ENCODE data around the gene MYLK. TPM values are rescaled to one million over a fixed set of nuclear protein-coding genes. Genes with fewer than 3 reads are reported as not detected.
A peak's percentile ranks its signal among the peaks of the same experiment; 100 is the strongest.
"Not testable (repeated sequence)": the region's sequence is repeated elsewhere in the genome, so short reads cannot be mapped to it uniquely, and the experiment has no call there.

Gene MYLK
- total RNA-seq, 1 donor from 2014 or later = 20.1 TPM

DNA sequence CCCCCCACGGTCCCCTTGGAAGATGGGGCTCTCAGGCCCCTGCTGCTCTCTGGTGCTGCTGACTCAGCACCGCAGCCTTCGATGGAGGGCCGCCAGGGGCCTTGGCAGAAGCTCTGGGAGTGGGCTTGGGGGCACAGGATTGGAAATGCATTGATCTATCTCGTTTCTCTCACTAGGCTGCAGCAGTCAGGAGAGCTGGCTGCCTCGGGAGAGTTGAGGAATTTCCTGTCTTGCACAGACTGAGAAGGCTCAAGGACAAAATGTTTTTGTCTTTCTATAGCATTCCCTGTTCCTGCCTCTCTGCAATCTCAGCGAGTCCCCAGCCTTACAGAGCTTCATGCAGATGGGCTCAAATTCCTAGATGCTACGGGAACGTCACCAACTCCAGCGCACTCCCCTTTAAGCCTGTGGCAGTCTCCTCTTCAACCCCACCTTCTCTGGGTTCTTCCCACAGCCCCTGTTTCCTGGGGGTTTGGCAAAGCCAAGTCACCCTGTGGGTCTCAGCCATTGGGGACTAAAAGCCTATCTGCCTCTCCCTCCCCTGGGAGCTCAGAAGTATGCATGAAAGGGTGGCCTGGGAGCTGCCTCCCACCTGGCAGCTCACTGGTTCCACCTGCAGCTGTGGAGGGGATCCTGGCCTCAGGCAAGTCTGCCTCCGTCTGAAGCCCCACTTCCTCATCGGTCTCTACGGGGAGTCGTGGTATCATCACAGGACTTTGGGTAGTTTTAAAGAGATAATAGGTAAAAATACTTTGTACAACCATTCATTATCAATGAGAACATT lies 171.9 kb downstream of the MYLK start:
- DNase-seq (ENCODE audit: low read depth, low spot score) = no peak
- no peaks in the 10 kb centered on the region for H3K27me3 Mint-ChIP-seq (ENCODE audit: low read depth)
- peak overlapping the region; percentile 6 for H3K27ac Mint-ChIP-seq (ENCODE audit: unreplicated experiment)
- no peaks in the 10 kb centered on the region for H3K9me3 Mint-ChIP-seq
- H3K4me3 Mint-ChIP-seq = no peak overlapping the region
- TF ChIP-seq, protein P1, sequence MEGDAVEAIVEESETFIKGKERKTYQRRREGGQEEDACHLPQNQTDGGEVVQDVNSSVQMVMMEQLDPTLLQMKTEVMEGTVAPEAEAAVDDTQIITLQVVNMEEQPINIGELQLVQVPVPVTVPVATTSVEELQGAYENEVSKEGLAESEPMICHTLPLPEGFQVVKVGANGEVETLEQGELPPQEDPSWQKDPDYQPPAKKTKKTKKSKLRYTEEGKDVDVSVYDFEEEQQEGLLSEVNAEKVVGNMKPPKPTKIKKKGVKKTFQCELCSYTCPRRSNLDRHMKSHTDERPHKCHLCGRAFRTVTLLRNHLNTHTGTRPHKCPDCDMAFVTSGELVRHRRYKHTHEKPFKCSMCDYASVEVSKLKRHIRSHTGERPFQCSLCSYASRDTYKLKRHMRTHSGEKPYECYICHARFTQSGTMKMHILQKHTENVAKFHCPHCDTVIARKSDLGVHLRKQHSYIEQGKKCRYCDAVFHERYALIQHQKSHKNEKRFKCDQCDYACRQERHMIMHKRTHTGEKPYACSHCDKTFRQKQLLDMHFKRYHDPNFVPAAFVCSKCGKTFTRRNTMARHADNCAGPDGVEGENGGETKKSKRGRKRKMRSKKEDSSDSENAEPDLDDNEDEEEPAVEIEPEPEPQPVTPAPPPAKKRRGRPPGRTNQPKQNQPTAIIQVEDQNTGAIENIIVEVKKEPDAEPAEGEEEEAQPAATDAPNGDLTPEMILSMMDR (conservative IDR thresholded peaks at IDR 0.05) = no peak
- peaks cover 25% of the 10 kb centered on the region for H3K4me1 Mint-ChIP-seq
- H3K36me3 Mint-ChIP-seq (ENCODE audit: low read depth) = no peaks in the 10 kb centered on the region

DNA sequence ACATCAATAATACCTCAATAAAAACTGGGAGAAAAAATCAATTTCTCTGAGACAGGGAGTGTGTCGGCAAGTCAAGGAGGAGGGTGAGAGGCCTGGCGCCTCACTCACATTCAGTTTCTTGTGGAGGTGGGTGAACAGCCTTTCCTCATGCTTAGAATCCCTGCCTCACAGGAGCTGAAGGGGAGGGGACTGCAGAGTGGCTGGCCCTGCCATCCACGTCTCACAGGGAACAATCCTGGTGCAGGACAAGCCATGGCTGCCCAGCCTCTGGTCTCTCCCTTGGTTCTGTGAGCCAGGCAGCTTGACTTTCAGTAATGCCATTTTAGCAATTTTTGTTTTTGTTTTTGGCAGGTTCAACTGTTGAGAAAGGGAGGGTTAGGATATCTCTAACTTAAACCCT lies 172.8 kb downstream of the MYLK start:
- no peak overlapping the region for H3K27ac Mint-ChIP-seq (ENCODE audit: unreplicated experiment)
- H3K9me3 Mint-ChIP-seq = no peaks in the 10 kb centered on the region

GRCh38 chr3:123708531-123708930 lies 175.6 kb downstream of the MYLK start:
- Mint-ChIP-seq H3K4me1 (peaks cover 21% of the 10 kb centered on the region), H3K27ac (ENCODE audit: unreplicated experiment) (no peak overlapping the region), H3K9me3 (no peaks in the 10 kb centered on the region), H3K36me3 (ENCODE audit: low read depth) (no peaks in the 10 kb centered on the region), H3K4me3 (no peak overlapping the region), H3K27me3 (ENCODE audit: low read depth) (no peaks in the 10 kb centered on the region)
- TF ChIP-seq, protein P1 (conservative IDR thresholded peaks at IDR 0.05) = no peak
- DNase-seq (ENCODE audit: low read depth, low spot score) = no peak

More for the DNA sequence above, 172.8 kb downstream of the MYLK start:
- TF ChIP-seq, protein P1 (conservative IDR thresholded peaks at IDR 0.05) = no peak
- H3K27me3 Mint-ChIP-seq (ENCODE audit: low read depth) = no peaks in the 10 kb centered on the region
- H3K4me1 Mint-ChIP-seq = peaks cover 25% of the 10 kb centered on the region
- no peaks in the 10 kb centered on the region for H3K36me3 Mint-ChIP-seq (ENCODE audit: low read depth)
- no peak for DNase-seq (ENCODE audit: low read depth, low spot score)
- H3K4me3 Mint-ChIP-seq = no peak overlapping the region

DNA sequence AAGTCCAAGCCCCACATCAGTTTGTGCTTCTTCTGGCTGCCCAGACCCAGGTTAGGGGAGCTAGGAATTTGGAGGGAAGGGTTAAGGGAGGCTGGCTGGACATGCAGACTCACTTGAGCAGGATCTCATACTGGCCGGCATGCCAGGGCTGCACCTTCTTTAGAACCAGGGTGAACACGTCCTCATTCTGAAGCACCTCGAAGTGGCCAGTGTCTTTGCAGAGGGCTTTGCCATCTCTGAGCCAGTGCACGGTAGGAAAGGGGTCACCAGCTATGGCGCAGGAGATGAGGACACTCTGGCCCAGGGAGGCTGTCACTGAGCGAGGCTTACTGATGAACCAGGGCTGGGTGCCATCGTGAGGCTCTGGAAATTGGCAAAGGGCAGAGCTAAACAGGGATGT lies 176.5 kb downstream of the MYLK start:
- H3K36me3 Mint-ChIP-seq (ENCODE audit: low read depth) = not testable (repeated sequence)

GRCh38 chr3:123706871-123707270 lies 177.3 kb downstream of the MYLK start:
- Mint-ChIP-seq H3K27ac (ENCODE audit: unreplicated experiment) (no peak overlapping the region), H3K4me1 (peaks cover 12% of the 10 kb centered on the region), H3K4me3 (no peak overlapping the region), H3K9me3 (no peaks in the 10 kb centered on the region), H3K36me3 (ENCODE audit: low read depth) (no peaks in the 10 kb centered on the region), H3K27me3 (ENCODE audit: low read depth) (no peaks in the 10 kb centered on the region)
- TF ChIP-seq, protein P1 (conservative IDR thresholded peaks at IDR 0.05) = no peak
- no peak for DNase-seq (ENCODE audit: low read depth, low spot score)

More for the DNA sequence above, 176.5 kb downstream of the MYLK start:
- not testable (repeated sequence) for H3K4me3 Mint-ChIP-seq; H3K9me3 Mint-ChIP-seq; H3K27me3 Mint-ChIP-seq (ENCODE audit: low read depth); H3K27ac Mint-ChIP-seq (ENCODE audit: unreplicated experiment); DNase-seq (ENCODE audit: low read depth, low spot score)
- H3K4me1 Mint-ChIP-seq = peaks cover 17% of the 10 kb centered on the region

DNA sequence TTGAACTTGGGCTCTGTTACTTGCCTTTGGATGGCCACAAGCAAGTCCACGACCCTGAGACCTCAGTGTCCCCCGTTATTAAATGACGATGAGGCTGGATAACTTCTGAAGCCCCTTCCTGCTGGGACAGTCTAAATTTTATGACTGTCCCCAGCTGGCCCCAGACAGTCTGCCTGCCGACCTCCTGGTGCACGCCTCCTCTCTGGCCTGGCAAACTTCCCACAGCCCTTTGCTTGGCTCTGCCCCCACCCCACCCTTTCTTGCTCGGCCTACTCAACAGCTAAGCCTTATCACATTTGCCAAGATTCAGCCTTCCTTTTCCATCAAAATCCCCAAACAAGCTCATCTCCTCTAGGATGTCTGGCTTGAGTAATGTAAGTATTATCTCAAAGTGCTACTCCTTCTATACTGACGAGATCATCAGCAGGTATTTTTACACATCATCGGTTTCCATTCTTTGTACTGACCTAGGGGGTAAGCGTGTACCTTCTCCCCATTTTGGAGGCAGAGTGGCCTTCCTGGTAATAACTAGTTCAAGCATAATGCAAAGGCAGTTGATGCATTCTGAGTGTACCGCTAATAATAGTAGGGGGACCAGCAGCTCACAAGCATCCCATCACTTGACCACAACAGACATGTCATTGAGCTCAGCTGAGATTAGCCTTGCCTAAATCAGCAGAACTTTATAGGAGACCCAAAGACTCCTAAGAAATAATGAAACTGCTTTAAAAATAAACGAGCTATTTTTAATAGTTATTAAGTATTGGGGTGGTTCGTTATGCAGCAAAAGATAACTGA lies 178.4 kb downstream of the MYLK start:
- no peaks in the 10 kb centered on the region for H3K27me3 Mint-ChIP-seq (ENCODE audit: low read depth)
- no peak overlapping the region for H3K27ac Mint-ChIP-seq (ENCODE audit: unreplicated experiment)
- peaks cover 6% of the 10 kb centered on the region for H3K4me1 Mint-ChIP-seq
- DNase-seq (ENCODE audit: low read depth, low spot score) = no peak
- TF ChIP-seq, protein P1 (conservative IDR thresholded peaks at IDR 0.05) = no peak
- H3K4me3 Mint-ChIP-seq = no peak overlapping the region
- no peaks in the 10 kb centered on the region for H3K36me3 Mint-ChIP-seq (ENCODE audit: low read depth)
- H3K9me3 Mint-ChIP-seq = no peaks in the 10 kb centered on the region

GRCh38 chr3:123703663-123704062 lies 180.5 kb downstream of the MYLK start:
- not testable (repeated sequence) for DNase-seq (ENCODE audit: low read depth, low spot score); H3K9me3 Mint-ChIP-seq; H3K27me3 Mint-ChIP-seq (ENCODE audit: low read depth); H3K27ac Mint-ChIP-seq (ENCODE audit: unreplicated experiment); H3K36me3 Mint-ChIP-seq (ENCODE audit: low read depth); H3K4me3 Mint-ChIP-seq
- peaks cover 11% of the 10 kb centered on the region for H3K4me1 Mint-ChIP-seq

All from neural crest cell (in vitro differentiated cells).